ENCODE results near the gene PYY. TPM values are rescaled to one million over a fixed set of nuclear protein-coding genes. Genes with fewer than 3 reads are reported as not detected.

PYY gene
- total RNA-seq, 3 donors from 2014 or later (not counting 1 experiment from before 2014, with no cell fraction given) = not detected

DNA sequence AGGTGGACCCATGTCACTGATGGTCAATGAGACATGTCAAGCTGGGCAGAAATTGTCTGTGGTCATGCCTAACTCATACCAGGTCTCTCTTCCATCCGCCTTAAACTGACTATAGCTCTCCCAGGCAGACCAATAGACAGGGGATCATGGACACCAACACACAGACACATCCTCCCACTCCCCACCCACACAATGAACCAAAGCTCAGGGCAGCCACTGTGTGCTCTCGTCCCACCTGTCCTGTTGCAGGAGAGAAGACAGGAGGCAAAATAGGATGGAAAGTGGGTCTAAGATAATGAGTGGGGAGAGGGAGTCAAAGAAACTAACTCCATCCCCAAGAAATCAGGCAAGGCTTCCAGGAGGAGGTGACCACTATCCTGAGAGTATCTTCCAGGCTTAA, 3.2 kb downstream of the PYY start:
- ATAC-seq (no peak), DNase-seq (no peak)
- intact Hi-C loops (cut with micrococcal nuclease) = no loop called here
- no peaks in the 10 kb centered on the region for H3K36me3 ChIP-seq (ENCODE audit: control insufficient read depth, insufficient read depth, low read length)
- peaks cover 10% of the 10 kb centered on the region for H3K4me1 ChIP-seq (ENCODE audit: control insufficient read depth, insufficient read depth, low read length)
- no peak overlapping the region for H3K27ac ChIP-seq (ENCODE audit: low read length)
- peaks cover 31% of the 10 kb centered on the region for H3K27me3 ChIP-seq (ENCODE audit: control insufficient read depth, insufficient read depth, low read length)
- Mint-ChIP-seq H3K4me3 (no peak overlapping the region), H3K4me1 (peaks cover 5 to 9% of the 10 kb centered on the region in 2 donors), H3K36me3 (no peaks in the 10 kb centered on the region), H3K9me3 (no peaks in the 10 kb centered on the region), H3K27me3 (ENCODE audit: low read depth in 2 of 2) (peaks cover 29 to 38% of the 10 kb centered on the region in 2 donors), H3K27ac (no peak overlapping the region)
- 89% methylated on average over 1 of the region's 2 CpGs for WGBS (ENCODE audit: insufficient coverage)
- H3K4me3 ChIP-seq (ENCODE audit: low read length) = no peak overlapping the region
- H3K9me3 ChIP-seq (ENCODE audit: control insufficient read depth, insufficient read depth, low read length) = no peaks in the 10 kb centered on the region
- TF ChIP-seq, protein P1, sequence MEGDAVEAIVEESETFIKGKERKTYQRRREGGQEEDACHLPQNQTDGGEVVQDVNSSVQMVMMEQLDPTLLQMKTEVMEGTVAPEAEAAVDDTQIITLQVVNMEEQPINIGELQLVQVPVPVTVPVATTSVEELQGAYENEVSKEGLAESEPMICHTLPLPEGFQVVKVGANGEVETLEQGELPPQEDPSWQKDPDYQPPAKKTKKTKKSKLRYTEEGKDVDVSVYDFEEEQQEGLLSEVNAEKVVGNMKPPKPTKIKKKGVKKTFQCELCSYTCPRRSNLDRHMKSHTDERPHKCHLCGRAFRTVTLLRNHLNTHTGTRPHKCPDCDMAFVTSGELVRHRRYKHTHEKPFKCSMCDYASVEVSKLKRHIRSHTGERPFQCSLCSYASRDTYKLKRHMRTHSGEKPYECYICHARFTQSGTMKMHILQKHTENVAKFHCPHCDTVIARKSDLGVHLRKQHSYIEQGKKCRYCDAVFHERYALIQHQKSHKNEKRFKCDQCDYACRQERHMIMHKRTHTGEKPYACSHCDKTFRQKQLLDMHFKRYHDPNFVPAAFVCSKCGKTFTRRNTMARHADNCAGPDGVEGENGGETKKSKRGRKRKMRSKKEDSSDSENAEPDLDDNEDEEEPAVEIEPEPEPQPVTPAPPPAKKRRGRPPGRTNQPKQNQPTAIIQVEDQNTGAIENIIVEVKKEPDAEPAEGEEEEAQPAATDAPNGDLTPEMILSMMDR (IDR thresholded peaks at IDR 0.05) = no peak

DNA sequence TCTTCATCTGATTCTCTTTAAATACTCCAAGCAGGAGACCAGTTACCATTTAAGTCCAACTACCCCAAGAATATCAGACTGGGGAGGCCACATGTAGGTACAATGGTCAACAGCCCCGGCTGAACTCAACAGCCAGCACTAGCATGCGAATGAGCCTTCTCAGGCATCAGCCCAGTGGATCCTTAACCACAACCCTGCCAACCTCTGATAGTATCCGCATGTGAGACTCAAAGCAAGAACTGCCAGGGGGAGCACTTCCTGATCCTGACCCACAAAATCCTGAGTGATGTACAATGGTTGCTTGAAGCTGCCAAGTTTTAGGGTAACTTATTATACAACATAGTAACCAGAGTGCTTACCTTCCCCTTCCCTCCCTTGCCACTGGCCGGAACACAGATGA, 4.0 kb downstream of the PYY start:
- Histone ChIP-seq H3K36me3 (ENCODE audit: control insufficient read depth, insufficient read depth, low read length) (no peaks in the 10 kb centered on the region), H3K27me3 (ENCODE audit: control insufficient read depth, insufficient read depth, low read length) (peaks cover 31% of the 10 kb centered on the region), H3K4me3 (ENCODE audit: low read length) (no peak overlapping the region), H3K4me1 (ENCODE audit: control insufficient read depth, insufficient read depth, low read length) (peaks cover 10% of the 10 kb centered on the region), H3K27ac (ENCODE audit: low read length) (no peak overlapping the region), H3K9me3 (ENCODE audit: control insufficient read depth, insufficient read depth, low read length) (no peaks in the 10 kb centered on the region)
- intact Hi-C loops (cut with micrococcal nuclease) = no loop called here
- peaks cover 24 to 34% of the 10 kb centered on the region in 2 donors for H3K27me3 Mint-ChIP-seq (ENCODE audit: low read depth in 2 of 2)
- WGBS (ENCODE audit: insufficient coverage) = 23% methylated on average over 4 of the region's 4 CpGs
- H3K27ac Mint-ChIP-seq = no peak overlapping the region
- no peaks in the 10 kb centered on the region for H3K36me3 Mint-ChIP-seq
- TF ChIP-seq, protein P1 (IDR thresholded peaks at IDR 0.05) = no peak
- H3K4me3 Mint-ChIP-seq = no peak overlapping the region
- no peaks in the 10 kb centered on the region for H3K9me3 Mint-ChIP-seq
- DNase-seq (no peak), ATAC-seq (no peak)
- H3K4me1 Mint-ChIP-seq = peaks cover 5 to 9% of the 10 kb centered on the region in 2 donors

DNA sequence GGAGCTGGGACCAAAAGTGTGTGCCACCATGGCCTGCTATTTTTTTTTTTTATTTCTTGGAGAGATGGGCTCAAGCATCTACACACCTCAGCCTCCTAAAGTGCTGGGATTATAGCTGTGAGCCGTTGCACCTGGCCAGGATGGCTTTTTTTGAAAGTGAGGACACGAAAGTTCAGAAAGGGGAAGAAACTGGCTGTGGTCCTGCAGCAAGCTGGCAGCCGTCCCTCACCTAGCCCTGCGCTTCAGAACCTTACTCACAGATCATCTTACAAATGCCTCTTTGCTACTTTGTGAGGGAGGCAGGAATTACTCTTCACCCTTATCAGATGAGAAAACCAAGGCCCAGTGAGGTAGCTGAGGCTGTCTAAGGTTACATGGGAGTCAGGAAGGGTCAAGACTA, 7.0 kb downstream of the PYY start:
- TF ChIP-seq, protein P1 (IDR thresholded peaks at IDR 0.05) = no peak
- Mint-ChIP-seq H3K36me3 (no peaks in the 10 kb centered on the region), H3K27ac (no peak overlapping the region), H3K9me3 (no peaks in the 10 kb centered on the region), H3K27me3 (ENCODE audit: low read depth in 2 of 2) (peaks cover 12 to 13% of the 10 kb centered on the region in 2 donors), H3K4me1 (peaks cover 0 to 4% of the 10 kb centered on the region in 2 donors), H3K4me3 (no peak overlapping the region)
- intact Hi-C loops (cut with micrococcal nuclease) = no loop called here
- Histone ChIP-seq H3K4me1 (ENCODE audit: control insufficient read depth, insufficient read depth, low read length) (no peaks in the 10 kb centered on the region), H3K9me3 (ENCODE audit: control insufficient read depth, insufficient read depth, low read length) (no peaks in the 10 kb centered on the region), H3K27me3 (ENCODE audit: control insufficient read depth, insufficient read depth, low read length) (peaks cover 9% of the 10 kb centered on the region), H3K36me3 (ENCODE audit: control insufficient read depth, insufficient read depth, low read length) (no peaks in the 10 kb centered on the region), H3K27ac (ENCODE audit: low read length) (no peak overlapping the region), H3K4me3 (ENCODE audit: low read length) (no peak overlapping the region)
- ATAC-seq (no peak), DNase-seq (no peak)
- WGBS (ENCODE audit: insufficient coverage) = 17% methylated on average over 1 of the region's 4 CpGs
